ENCODE measurements around the gene DRC7. TPM values are rescaled to one million over a fixed set of nuclear protein-coding genes. Genes with fewer than 3 reads are reported as not detected.
"Not testable (repeated sequence)": the region's sequence is repeated elsewhere in the genome, so short reads cannot be mapped to it uniquely, and the experiment has no call there.

The DRC7 gene
- total and polyA plus RNA-seq, 7 donors, result not detected

- peak; percentile 55 for DNase-seq
- Histone ChIP-seq H3K4me3 (no peak overlapping the region), H3K4me1 (no peaks in the 10 kb centered on the region), H3K27me3 (peaks cover 0 to 8% (median 0%) of the 10 kb centered on the region in 3 donors), H3K36me3 (no peaks in the 10 kb centered on the region), H3K27ac (no peak overlapping the region), H3K9me3 (no peaks in the 10 kb centered on the region)
- WGBS, 2 donors, result 83 to 84% methylated on average over 12 of the region's 12 CpGs
- intact Hi-C loops (cut with DNase I), result no loop called here
- TF ChIP-seq EP300 (IDR thresholded peaks at IDR 0.05) (no peak), POLR2AphosphoS5 (IDR thresholded peaks at IDR 0.05) (no peak), CTCF (IDR thresholded peaks at IDR 0.05) (no peak), POLR2A (IDR thresholded peaks at IDR 0.05) (no peak)
Measured at GRCh38 chr16:57669476-57670162, 25.0 kb upstream of the DRC7 start.

- no peaks in the 10 kb centered on the region for H3K36me3 ChIP-seq
- WGBS, 2 donors, result 33 to 66% methylated on average over 4 of the region's 4 CpGs
- no peak overlapping the region for H3K4me3 ChIP-seq
- no peak overlapping the region for H3K27ac ChIP-seq
- intact Hi-C loops (cut with DNase I), result no loop called here
- no peaks in the 10 kb centered on the region for H3K4me1 ChIP-seq
- DNase-seq, result peak; percentile 44
- no peak for TF ChIP-seq POLR2AphosphoS5 (IDR thresholded peaks at IDR 0.05)
- no peak for TF ChIP-seq POLR2A (IDR thresholded peaks at IDR 0.05)
- TF ChIP-seq EP300 (IDR thresholded peaks at IDR 0.05), result no peak
- no peak for TF ChIP-seq CTCF (IDR thresholded peaks at IDR 0.05)
- peaks cover 0 to 8% (median 0%) of the 10 kb centered on the region in 3 donors for H3K27me3 ChIP-seq
- H3K9me3 ChIP-seq, result no peaks in the 10 kb centered on the region
Measured at GRCh38 chr16:57670196-57670595, 24.4 kb upstream of the DRC7 start.

GRCh38 chr16:57671451-57671850 lies 23.2 kb upstream of the DRC7 start:
- H3K9me3 ChIP-seq; H3K27me3 ChIP-seq; H3K27ac ChIP-seq; intact Hi-C loops (cut with DNase I); H3K4me1 ChIP-seq; H3K36me3 ChIP-seq; H3K4me3 ChIP-seq: not testable (repeated sequence)
- DNase-seq, result peak; percentile 6
- WGBS, 2 donors, result 74 to 86% methylated on average over 7 of the region's 7 CpGs

GRCh38 chr16:57672416-57672815 lies 22.2 kb upstream of the DRC7 start:
- H3K27me3 ChIP-seq, result peaks cover 0 to 8% (median 0%) of the 10 kb centered on the region in 3 donors
- DNase-seq, result no peak
- H3K4me1 ChIP-seq, result no peaks in the 10 kb centered on the region
- H3K9me3 ChIP-seq, result no peaks in the 10 kb centered on the region
- no peak overlapping the region for H3K4me3 ChIP-seq
- H3K36me3 ChIP-seq, result no peaks in the 10 kb centered on the region
- WGBS, 2 donors, result 48 to 81% methylated on average over 3 of the region's 3 CpGs
- H3K27ac ChIP-seq, result no peak overlapping the region
- intact Hi-C loops (cut with DNase I), result no loop called here
- no peak for TF ChIP-seq EP300 (IDR thresholded peaks at IDR 0.05)
- TF ChIP-seq POLR2AphosphoS5 (IDR thresholded peaks at IDR 0.05), result no peak
- no peak for TF ChIP-seq CTCF (IDR thresholded peaks at IDR 0.05)
- no peak for TF ChIP-seq POLR2A (IDR thresholded peaks at IDR 0.05)

- 81 to 93% methylated on average over 2 of the region's 2 CpGs for WGBS, 2 donors
- peak; percentile 21 for DNase-seq
- intact Hi-C loops (cut with DNase I), result no loop called here
- no peak for TF ChIP-seq POLR2AphosphoS5 (IDR thresholded peaks at IDR 0.05)
- TF ChIP-seq CTCF (IDR thresholded peaks at IDR 0.05), result no peak
- TF ChIP-seq EP300 (IDR thresholded peaks at IDR 0.05), result no peak
- no peak for TF ChIP-seq POLR2A (IDR thresholded peaks at IDR 0.05)
- Histone ChIP-seq H3K4me1 (no peaks in the 10 kb centered on the region), H3K4me3 (no peak overlapping the region), H3K27ac (no peak overlapping the region), H3K27me3 (peaks cover 0 to 8% (median 0%) of the 10 kb centered on the region in 3 donors), H3K36me3 (no peaks in the 10 kb centered on the region), H3K9me3 (no peaks in the 10 kb centered on the region)
Measured at GRCh38 chr16:57672824-57673223, 21.8 kb upstream of the DRC7 start.
